Measurements from ENCODE around the gene EPHB3.

EPHB3 gene

DNA sequence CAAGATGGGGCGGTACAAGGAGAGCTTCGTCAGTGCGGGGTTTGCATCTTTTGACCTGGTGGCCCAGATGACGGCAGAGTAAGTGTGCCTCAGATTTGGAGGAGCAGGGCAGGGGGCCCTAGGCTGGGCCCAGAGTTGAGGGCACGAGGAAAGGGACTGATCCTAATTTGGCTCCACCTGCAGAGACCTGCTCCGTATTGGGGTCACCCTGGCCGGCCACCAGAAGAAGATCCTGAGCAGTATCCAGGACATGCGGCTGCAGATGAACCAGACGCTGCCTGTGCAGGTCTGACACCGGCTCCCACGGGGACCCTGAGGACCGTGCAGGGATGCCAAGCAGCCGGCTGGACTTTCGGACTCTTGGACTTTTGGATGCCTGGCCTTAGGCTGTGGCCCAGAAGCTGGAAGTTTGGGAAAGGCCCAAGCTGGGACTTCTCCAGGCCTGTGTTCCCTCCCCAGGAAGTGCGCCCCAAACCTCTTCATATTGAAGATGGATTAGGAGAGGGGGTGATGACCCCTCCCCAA lies 19.8 kb downstream of the EPHB3 start:
- no peak for DNase-seq (ENCODE audit: low read depth)

DNA sequence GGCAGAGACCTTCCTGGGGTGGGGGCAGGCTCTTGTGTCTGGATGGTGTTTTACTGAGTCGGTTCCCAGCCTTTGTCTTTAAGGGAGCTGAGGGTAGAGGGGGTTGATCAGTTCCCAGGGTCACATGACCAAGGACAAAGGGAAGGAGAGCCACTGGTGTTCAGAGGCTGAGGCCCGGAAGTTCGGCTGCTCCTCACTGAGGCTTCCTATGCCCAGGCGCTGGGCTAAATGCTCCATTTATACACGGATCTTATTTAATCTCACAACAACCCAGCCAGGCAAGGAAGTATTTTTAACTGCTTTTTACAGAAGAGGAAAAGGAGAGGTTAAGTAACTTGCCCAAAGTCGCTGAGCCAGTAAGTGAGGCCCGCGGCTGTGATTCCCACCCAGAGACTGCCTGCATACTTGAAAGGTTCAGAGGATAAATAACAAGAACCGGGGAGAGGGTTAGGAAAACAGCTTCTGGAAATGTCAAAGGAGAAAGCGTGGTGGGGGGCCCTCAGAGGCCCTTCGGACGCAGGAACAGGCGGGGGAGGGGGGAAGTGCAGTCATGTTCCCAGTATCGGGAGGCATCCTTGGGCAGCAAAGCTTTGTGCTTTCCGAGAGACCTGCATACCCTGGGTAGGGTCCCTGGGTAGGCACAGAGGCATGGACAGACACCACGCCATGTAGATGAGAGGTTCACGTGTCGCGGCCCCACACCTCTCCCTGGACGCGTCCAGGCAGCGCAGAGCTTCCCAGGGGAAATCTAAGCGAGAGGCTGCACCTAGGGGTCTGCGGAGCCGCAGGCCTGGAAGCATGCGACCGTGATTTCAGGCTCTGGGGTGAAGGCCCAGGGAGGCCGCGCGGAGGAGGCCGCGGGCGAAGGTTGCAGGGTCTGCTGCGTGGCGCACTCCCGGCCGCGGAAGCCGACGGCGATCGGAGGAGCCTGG lies 21.3 kb downstream of the EPHB3 start:
- no peak for DNase-seq (ENCODE audit: low read depth)

DNA sequence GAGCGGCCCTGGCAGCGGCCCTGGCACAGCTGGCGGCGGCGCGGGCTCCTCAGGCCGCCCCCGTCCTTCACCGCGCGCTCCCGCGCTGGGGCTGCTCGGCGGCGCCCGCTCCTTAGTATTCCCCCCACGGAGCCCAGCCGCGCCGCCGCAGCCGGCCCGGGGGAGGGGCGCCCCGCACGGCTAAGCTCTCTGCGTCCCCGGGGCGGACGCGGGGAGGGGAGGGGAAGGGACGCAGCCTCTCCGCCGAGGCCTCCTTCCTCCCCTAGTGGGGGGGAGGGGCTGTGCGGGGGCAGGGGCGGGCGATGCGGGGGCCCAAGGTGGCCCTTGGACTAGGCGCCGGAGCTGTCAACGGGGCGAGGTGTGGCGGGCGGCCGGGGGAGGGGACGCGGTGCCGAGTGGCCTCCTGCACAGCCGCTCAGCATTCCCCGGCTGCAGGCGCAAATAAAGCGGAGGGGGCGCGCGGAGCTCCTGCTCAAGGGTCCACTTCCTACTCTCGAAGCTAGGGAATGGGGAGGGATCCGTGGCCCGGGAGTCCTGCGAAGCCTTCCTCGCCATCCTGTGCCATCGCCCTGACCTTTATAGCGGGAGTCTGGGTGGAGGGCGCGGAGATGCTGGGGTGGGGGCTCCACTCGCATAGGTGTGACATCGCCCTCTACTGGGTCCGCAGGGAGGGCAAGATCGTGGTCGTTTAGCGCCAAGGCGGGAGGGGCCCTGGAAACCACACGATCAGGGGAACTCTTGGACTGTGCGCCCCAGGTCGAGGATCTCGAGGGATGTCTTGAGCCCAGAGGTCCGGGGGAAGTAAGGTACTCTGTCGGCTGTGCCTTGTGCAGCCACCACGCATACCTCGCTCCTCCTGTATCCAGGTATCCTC lies 22.2 kb downstream of the EPHB3 start:
- DNase-seq (ENCODE audit: low read depth) = no peak

DNA sequence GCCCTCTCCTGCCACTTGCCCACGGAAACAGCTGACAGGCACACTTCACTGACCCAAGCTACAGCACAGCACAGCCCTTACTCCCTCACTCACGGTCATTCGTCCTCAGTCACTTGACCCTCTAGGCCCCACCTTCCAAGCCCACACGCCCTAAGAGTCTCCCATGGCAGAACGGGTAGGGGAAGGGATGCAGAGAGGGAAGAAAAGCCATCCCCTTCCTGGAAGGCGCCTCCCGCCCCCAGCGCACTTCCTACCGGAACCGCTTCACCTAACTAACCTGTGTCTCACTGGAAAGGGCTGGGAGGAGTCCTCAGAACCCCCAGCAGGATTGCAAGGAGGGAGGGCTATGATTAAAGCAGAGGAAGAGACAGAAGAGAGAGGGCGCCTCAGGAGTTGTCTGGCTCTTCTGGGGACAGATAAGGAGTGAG lies 22.9 kb downstream of the EPHB3 start:
- no peak for DNase-seq (ENCODE audit: low read depth)

- DNase-seq (ENCODE audit: low read depth) = no peak
Observed at GRCh38 chr3:184585545-184585944, 24.0 kb downstream of the EPHB3 start.

DNA sequence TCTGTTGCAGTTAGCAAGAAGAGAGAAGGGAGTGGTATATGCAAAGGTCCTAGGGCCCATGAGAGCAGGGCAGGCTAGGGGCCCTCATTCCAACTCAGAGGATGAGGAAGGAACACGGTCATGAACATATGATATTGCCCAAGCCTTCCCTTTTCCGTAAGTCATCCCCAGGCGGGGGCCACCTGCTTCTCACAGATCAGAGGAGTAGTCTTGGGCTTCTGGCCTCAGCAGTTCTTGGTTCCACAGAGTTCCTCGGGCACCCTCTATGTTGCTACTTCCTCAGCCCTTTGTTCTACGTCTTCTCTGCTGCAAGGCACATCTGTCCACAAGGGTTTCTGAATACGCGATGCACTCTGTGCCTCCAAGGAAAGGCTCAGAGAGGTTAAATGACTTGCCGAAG lies 25.3 kb downstream of the EPHB3 start:
- no peak for DNase-seq (ENCODE audit: low read depth)

- no peak for DNase-seq (ENCODE audit: low read depth)
Observed at GRCh38 chr3:184588776-184589175, 27.2 kb downstream of the EPHB3 start.

GRCh38 chr3:184590795-184591194 lies 29.2 kb downstream of the EPHB3 start:
- no peak for DNase-seq (ENCODE audit: low read depth)

DNA sequence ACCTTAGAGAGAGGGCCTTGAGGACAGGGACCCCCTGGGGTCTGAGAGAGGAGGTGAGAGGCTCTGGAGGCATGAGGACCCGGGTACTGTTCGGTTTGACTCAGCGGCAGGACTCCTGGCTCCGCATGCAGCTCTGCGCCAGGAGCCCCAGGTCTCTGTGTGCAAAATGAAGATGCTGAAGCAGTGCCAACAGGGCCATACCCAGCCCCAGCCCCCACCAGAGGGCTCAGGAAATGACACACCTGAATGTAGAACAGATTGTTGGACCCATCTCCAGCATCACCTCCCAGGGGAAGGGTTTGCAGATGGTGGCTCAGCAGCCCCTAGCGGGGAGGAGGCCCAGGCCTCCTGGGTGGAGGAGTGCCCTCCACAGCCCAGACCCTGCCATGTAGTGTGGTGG lies 30.2 kb downstream of the EPHB3 start:
- DNase-seq (ENCODE audit: low read depth) = no peak

- no peak for DNase-seq (ENCODE audit: low read depth)
Observed at GRCh38 chr3:184592371-184593219, 31.0 kb downstream of the EPHB3 start.

- DNase-seq (ENCODE audit: low read depth) = no peak
Observed at GRCh38 chr3:184593220-184593927, 31.8 kb downstream of the EPHB3 start.

GRCh38 chr3:184593928-184594303 lies 32.3 kb downstream of the EPHB3 start:
- DNase-seq (ENCODE audit: low read depth) = no peak

- DNase-seq (ENCODE audit: low read depth) = no peak
Observed at GRCh38 chr3:184594371-184595001, 32.9 kb downstream of the EPHB3 start.

- no peak for DNase-seq (ENCODE audit: low read depth)
Observed at GRCh38 chr3:184595726-184596125, 34.1 kb downstream of the EPHB3 start.

DNA sequence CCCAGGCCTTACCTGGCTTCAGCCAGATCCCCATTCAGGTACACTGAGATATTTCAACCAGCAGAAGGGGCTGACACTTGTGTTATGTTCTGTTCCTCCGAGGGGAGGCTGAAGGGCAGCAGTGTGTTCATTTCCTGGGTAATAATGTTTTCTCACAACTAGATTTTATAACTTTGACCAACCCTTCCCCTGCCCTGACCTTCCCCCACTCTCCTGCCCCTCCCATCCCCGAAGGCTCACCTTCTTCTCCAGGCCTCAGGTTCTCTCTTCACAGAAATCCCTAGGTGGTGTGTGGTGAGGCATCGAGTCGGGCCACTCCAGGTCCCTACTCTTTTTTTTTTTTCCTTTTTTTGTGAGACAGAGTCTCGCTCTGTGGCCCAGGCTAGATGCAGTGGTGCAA lies 34.6 kb downstream of the EPHB3 start:
- DNase-seq (ENCODE audit: low read depth) = no peak

DNA sequence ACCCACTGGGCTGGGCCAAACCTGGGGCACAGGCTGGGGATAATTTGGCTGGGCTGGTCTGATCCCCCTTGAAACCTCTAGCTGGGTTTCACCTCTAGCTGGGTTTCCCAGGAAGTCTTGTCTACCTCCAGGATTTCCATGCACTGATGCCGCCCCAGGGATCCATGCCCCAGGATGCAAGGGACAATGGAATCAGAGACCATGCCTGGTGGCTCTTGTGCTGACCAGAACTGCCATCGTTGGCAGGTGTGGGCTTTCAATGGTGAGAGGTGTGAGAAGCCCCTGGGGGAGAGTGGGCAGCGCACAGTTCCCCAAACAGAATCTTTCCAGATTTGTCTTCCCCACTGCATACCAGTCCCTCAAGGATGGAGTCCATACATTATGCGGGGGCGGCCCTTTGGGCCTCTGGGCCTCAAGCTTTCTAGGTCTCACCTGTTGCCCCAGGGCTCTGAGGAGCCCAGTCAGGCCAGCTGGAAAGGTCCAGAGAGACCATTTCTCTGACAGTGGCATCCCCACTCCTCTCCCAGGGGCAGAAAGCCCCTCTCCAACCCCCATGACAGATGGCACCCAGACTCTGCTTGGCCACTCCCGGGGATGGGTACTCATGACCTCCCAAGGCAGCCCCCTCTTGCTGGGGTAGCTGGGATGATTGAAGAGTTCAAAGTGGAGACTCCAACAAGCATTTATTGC lies 35.4 kb downstream of the EPHB3 start:
- DNase-seq (ENCODE audit: low read depth) = no peak

DNA sequence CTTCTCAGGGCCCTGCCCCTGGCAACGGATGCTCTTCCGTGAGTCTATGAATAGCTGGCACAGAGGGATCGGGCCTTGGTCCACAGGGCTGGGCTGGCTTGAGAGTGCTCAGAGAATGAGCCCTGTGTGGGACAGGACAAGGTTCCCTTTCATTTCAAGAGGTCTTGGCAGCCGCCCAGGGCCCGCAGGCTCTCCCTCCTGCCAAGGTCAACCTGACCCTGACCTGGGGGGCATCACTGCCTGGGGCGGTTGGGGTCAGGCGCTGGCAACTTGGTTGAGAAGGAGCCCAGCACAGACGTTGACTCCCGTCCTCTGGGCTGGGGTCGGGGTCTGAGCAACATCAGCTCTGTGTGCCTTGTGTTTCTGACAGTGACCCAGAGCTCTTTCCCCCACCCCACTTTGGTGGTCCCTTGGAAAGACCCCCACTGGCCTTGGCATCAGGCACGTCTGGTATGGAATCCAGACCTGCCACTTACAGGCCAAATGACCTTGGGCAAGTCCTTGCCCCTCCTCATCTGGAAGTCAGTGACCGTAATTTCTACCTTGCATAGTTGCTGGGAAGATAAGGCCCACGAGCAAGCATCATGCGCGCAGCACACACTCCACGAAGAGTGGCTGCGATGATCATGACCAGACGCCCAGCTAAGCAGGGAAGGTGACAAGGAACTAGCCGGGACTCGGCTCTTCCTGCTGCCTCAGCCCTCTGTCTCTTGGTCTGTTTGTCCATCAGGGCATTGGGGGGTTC lies 36.4 kb downstream of the EPHB3 start:
- no peak for DNase-seq (ENCODE audit: low read depth)

- DNase-seq (ENCODE audit: low read depth) = no peak
Observed at GRCh38 chr3:184598574-184598927, 37.0 kb downstream of the EPHB3 start.

- DNase-seq (ENCODE audit: low read depth) = no peak
Observed at GRCh38 chr3:184599143-184599542, 37.6 kb downstream of the EPHB3 start.

Measured in stimulated activated CD8-positive, alpha-beta memory T cell treated with anti-CD3 and anti-CD28 coated beads, Interleukin-12 subunit alpha, Interleukin-12 subunit beta, amount 100 ng/mL, for 4 hours (primary cell).